ENCODE data around the gene KIAA1217.

KIAA1217 gene

GRCh38 chr10:24238519-24239247, 29.7 kb downstream of the KIAA1217 start:
- Histone ChIP-seq H3K4me1 (ENCODE audit: insufficient read depth, low read length) (no peaks in the 10 kb centered on the region), H3K36me3 (ENCODE audit: insufficient read depth, low read length) (no peaks in the 10 kb centered on the region), H3K79me2 (ENCODE audit: insufficient read depth, low read length) (no peaks in the 10 kb centered on the region), H3K4me2 (ENCODE audit: insufficient read depth, low read length) (no peak overlapping the region), H3K27ac (ENCODE audit: low read length) (no peak overlapping the region), H4K20me1 (ENCODE audit: insufficient read depth, low read length) (no peaks in the 10 kb centered on the region), H3K4me3 (ENCODE audit: low read depth in 1 of 2, low read length in 2 of 2) (no peak overlapping the region), H3K9ac (ENCODE audit: low read depth, low read length) (no peak overlapping the region), H3K9me3 (ENCODE audit: insufficient read depth, low read length, severe bottlenecking) (no peaks in the 10 kb centered on the region), H2AFZ (ENCODE audit: low read depth, low read length) (no peak overlapping the region), H3K27me3 (ENCODE audit: insufficient read depth, low read length, poor library complexity) (no peaks in the 10 kb centered on the region)
- ATAC-seq (ENCODE audit: insufficient read depth, low read depth) (no peak), DNase-seq (no peak)
- TF ChIP-seq EZH2 (IDR thresholded peaks at IDR 0.05; ENCODE audit: borderline replicate concordance, low read depth, low read length, severe bottlenecking) (no peak), CTCF (IDR thresholded peaks at IDR 0.05; ENCODE audit: borderline replicate concordance, extremely low read depth, low read length, poor library complexity, severe bottlenecking) (no peak)

GRCh38 chr10:24239289-24240040, 30.5 kb downstream of the KIAA1217 start:
- no peaks in the 10 kb centered on the region for H3K36me3 ChIP-seq (ENCODE audit: insufficient read depth, low read length)
- H3K27me3 ChIP-seq (ENCODE audit: insufficient read depth, low read length, poor library complexity), result no peaks in the 10 kb centered on the region
- DNase-seq, result no peak
- H2AFZ ChIP-seq (ENCODE audit: low read depth, low read length), result no peak overlapping the region
- no peak overlapping the region for H3K27ac ChIP-seq (ENCODE audit: low read length)
- no peak overlapping the region for H3K4me2 ChIP-seq (ENCODE audit: insufficient read depth, low read length)
- no peaks in the 10 kb centered on the region for H4K20me1 ChIP-seq (ENCODE audit: insufficient read depth, low read length)
- ATAC-seq (ENCODE audit: insufficient read depth, low read depth), result no peak
- H3K9ac ChIP-seq (ENCODE audit: low read depth, low read length), result no peak overlapping the region
- H3K79me2 ChIP-seq (ENCODE audit: insufficient read depth, low read length), result no peaks in the 10 kb centered on the region
- no peaks in the 10 kb centered on the region for H3K9me3 ChIP-seq (ENCODE audit: insufficient read depth, low read length, severe bottlenecking)
- TF ChIP-seq EZH2 (IDR thresholded peaks at IDR 0.05; ENCODE audit: borderline replicate concordance, low read depth, low read length, severe bottlenecking) (no peak), CTCF (IDR thresholded peaks at IDR 0.05; ENCODE audit: borderline replicate concordance, extremely low read depth, low read length, poor library complexity, severe bottlenecking) (no peak)
- no peak overlapping the region for H3K4me3 ChIP-seq (ENCODE audit: low read depth in 1 of 2, low read length in 2 of 2)
- H3K4me1 ChIP-seq (ENCODE audit: insufficient read depth, low read length), result no peaks in the 10 kb centered on the region

- ATAC-seq (ENCODE audit: insufficient read depth, low read depth), result no peak
- H2AFZ ChIP-seq (ENCODE audit: low read depth, low read length), result no peak overlapping the region
These were observed 31.3 kb downstream of the KIAA1217 start for GRCh38 chr10:24240041-24240751.

More at GRCh38 chr10:24240041-24240751, 31.3 kb downstream of the KIAA1217 start:
- Histone ChIP-seq H3K36me3 (ENCODE audit: insufficient read depth, low read length) (no peaks in the 10 kb centered on the region), H3K27me3 (ENCODE audit: insufficient read depth, low read length, poor library complexity) (no peaks in the 10 kb centered on the region), H3K79me2 (ENCODE audit: insufficient read depth, low read length) (no peaks in the 10 kb centered on the region), H3K4me1 (ENCODE audit: insufficient read depth, low read length) (no peaks in the 10 kb centered on the region), H3K4me3 (ENCODE audit: low read depth in 1 of 2, low read length in 2 of 2) (no peak overlapping the region), H3K27ac (ENCODE audit: low read length) (no peak overlapping the region), H3K4me2 (ENCODE audit: insufficient read depth, low read length) (no peak overlapping the region), H4K20me1 (ENCODE audit: insufficient read depth, low read length) (no peaks in the 10 kb centered on the region), H3K9me3 (ENCODE audit: insufficient read depth, low read length, severe bottlenecking) (no peaks in the 10 kb centered on the region), H3K9ac (ENCODE audit: low read depth, low read length) (no peak overlapping the region)
- TF ChIP-seq EZH2 (IDR thresholded peaks at IDR 0.05; ENCODE audit: borderline replicate concordance, low read depth, low read length, severe bottlenecking), result no peak
- TF ChIP-seq CTCF (IDR thresholded peaks at IDR 0.05; ENCODE audit: borderline replicate concordance, extremely low read depth, low read length, poor library complexity, severe bottlenecking), result no peak
- no peak for DNase-seq
